K562 (cell line): Measurements from ENCODE around the gene TSPOAP1. TPM values are rescaled to one million over a fixed set of nuclear protein-coding genes. Genes with fewer than 3 reads are reported as not detected.

Experiments
- ATAC-seq: fragments of 200-7000 bp; cut with Tn5 transposase; 3 replicates; pipeline ENCODE4 v1.9.1; 2020; ENCODE audit warnings: moderate library complexity
- BruUV-seq: library from RNA; stranded (reverse); fragments of 400-500 nt; replicated peaks from 2 replicates; lab custom pipeline; 2021; lab: Mats Ljungman, UMichigan
- CTCF ChIA-PET: fragments of 300-600 bp; formaldehyde crosslinking; extraction: SDS; loops from one replicate; lab custom pipeline; 2021; ENCODE audit warnings: low intra/inter-chr PET ratio; lab: Yijun Ruan, JAX
- POLR2A ChIA-PET: fragments of 300-600, 350-650 bp; sonication (Branson Sonifier 250); formaldehyde crosslinking; extraction: SDS; loops from one replicate; lab custom pipeline; 2021; ENCODE audit warnings: antibody characterized with exemption, inconsistent platforms; lab: Yijun Ruan, JAX
- DNase-seq, 4 experiments: peaks; one replicate each; pipeline versions ENCODE4 v3.0.0 to v3.0.0-alpha.2; 2011 to 2018; ENCODE audit warnings: low spot score in 3 of 4, mixed read lengths in 3 of 4; ENCODE audit errors: extremely low read depth in 1 of 4
- FAIRE-seq: peaks from 2 replicates; lab custom pipeline; 2011; peaks lifted over from hg19 to GRCh38; lab: Jason Lieb, UNC
- H2AFZ ChIP-seq: 2 replicates; pipeline ENCODE4 v1.6.0; 2011; ENCODE audit warnings: low read depth, low read length, control low read depth, inconsistent platforms
- H3K27ac ChIP-seq: fragments of 200-600 bp; 3 replicates; pipeline ENCODE4 v1.8.0; 2011; ENCODE audit warnings: low read depth, mild to moderate bottlenecking, control low read depth, inconsistent platforms, low read length, moderate library complexity, mixed read lengths; ENCODE audit errors: extremely low read depth
- H3K27me3 ChIP-seq, 2 experiments: fragments of 300-600 bp in 1 of 2; 2 replicates in 1 of 2; 3 replicates in 1 of 2; pipeline versions ENCODE4 v1.6.0 to v1.8.0; 2011; ENCODE audit warnings: inconsistent platforms in 2 of 2, low read length in 2 of 2, mild to moderate bottlenecking in 1 of 2, mixed read lengths in 1 of 2, moderate library complexity in 1 of 2; ENCODE audit not compliant: control insufficient read depth in 2 of 2, insufficient read depth in 2 of 2
- H3K36me3 ChIP-seq: fragments of 300-600 bp; 3 replicates; pipeline ENCODE4 v1.8.0; 2011; ENCODE audit warnings: mild to moderate bottlenecking, low read length, inconsistent platforms; ENCODE audit not compliant: control insufficient read depth, insufficient read depth
- H3K4me1 ChIP-seq, 2 experiments: fragments of 200-600 bp in 1 of 2; replicated peaks in 1 of 2; 2 replicates in 1 of 2; 3 replicates in 1 of 2; pipeline versions ENCODE4 v1.5.1 to v1.8.0; 2011; ENCODE audit warnings: inconsistent platforms in 2 of 2, low read length in 2 of 2, mild to moderate bottlenecking in 1 of 2, mixed read lengths in 1 of 2, moderate library complexity in 1 of 2; ENCODE audit not compliant: control insufficient read depth in 2 of 2, insufficient read depth in 2 of 2
- H3K4me2 ChIP-seq: 2 replicates; pipeline ENCODE4 v1.6.1; 2011; ENCODE audit warnings: low read length, control low read depth, inconsistent platforms, mixed read lengths; ENCODE audit not compliant: insufficient read depth
- H3K4me3 ChIP-seq: fragments of 200-600 bp; sonication (generic), shearing (Covaris generic); 2 replicates; pipeline ENCODE4 v1.5.1; 2016; ENCODE audit warnings: control low read depth, inconsistent platforms
- H3K79me2 ChIP-seq: fragments of 200-600 bp; 3 replicates; pipeline ENCODE4 v1.8.0; 2011; ENCODE audit warnings: low read length, inconsistent platforms; ENCODE audit not compliant: control insufficient read depth, insufficient read depth
- H3K9ac ChIP-seq, 2 experiments: 2 replicates each; pipeline versions ENCODE4 v1.6.0 to v1.6.1; 2011; ENCODE audit warnings: low read depth in 2 of 2, low read length in 2 of 2, control low read depth in 1 of 2, inconsistent platforms in 1 of 2, mild to moderate bottlenecking in 1 of 2, mixed read lengths in 1 of 2; ENCODE audit not compliant: insufficient read depth in 1 of 2
- H3K9me1 ChIP-seq: one replicate; pipeline ENCODE4 v1.6.0; 2011; ENCODE audit warnings: inconsistent platforms, mild to moderate bottlenecking, low read length, moderate library complexity; ENCODE audit not compliant: control insufficient read depth, insufficient read depth
- H3K9me3 ChIP-seq: replicated peaks from 2 replicates; pipeline ENCODE4 v1.5.1; 2011; ENCODE audit warnings: low read depth, low read length, inconsistent platforms; ENCODE audit not compliant: control insufficient read depth, insufficient read depth
- H4K20me1 ChIP-seq: replicated peaks from 2 replicates; pipeline ENCODE4 v1.6.1; 2011; ENCODE audit warnings: low read length, inconsistent platforms, mixed read lengths; ENCODE audit not compliant: control insufficient read depth, insufficient read depth
- DPF2 ChIP-seq: fragments of 450-650 bp; IDR thresholded peaks from 2 replicates; pipeline ENCODE4 v1.6.1; 2016
- FOXA1 ChIP-seq: fragments of 450-650 bp; IDR thresholded peaks from 2 replicates; pipeline ENCODE4 v1.6.1; 2016; ENCODE audit warnings: mild to moderate bottlenecking, borderline replicate concordance
- HDAC1 ChIP-seq, 2 experiments: fragments of 450-650 bp; IDR thresholded peaks; 2 replicates each; pipeline ENCODE4 v1.6.1; 2016 to 2017; ENCODE audit warnings: inconsistent platforms in 1 of 2, mild to moderate bottlenecking in 1 of 2, moderate library complexity in 1 of 2
- LARP7 ChIP-seq: fragments of 450-650 bp; IDR thresholded peaks from 2 replicates; pipeline ENCODE4 v1.6.1; 2016
- SMAD3 ChIP-seq: fragments of 450-650 bp; formaldehyde crosslinking; conservative IDR thresholded peaks from 2 replicates; pipeline ENCODE4 v1.4.0; 2020; ENCODE audit warnings: mild to moderate bottlenecking
- STAT5A ChIP-seq: IDR thresholded peaks from 2 replicates; pipeline ENCODE4 v1.6.1; 2012; ENCODE audit warnings: low read length, inconsistent platforms, borderline replicate concordance
- WGBS: fragments of 100-300 bp; shearing (Covaris generic); methylation state at CpG from one replicate; pipeline ENCODE4 v1.1.6; 2016; ENCODE audit warnings: low coverage, mixed read lengths; ENCODE audit not compliant: insufficient coverage; ENCODE audit errors: missing lambda C conversion rate; 5-methylcytosine and 5-hydroxymethylcytosine counted together
- in situ Hi-C: fragments of 300-500 bp; cut with MboI; formaldehyde crosslinking; loops from 4 replicates; pipeline ENCODE4 v1.15.0; 2018; ENCODE audit warnings: inconsistent platforms, mixed read lengths
- intact Hi-C: fragments of 100-400 bp; cut with micrococcal nuclease; formaldehyde crosslinking; loops from 2 replicates; pipeline ENCODE4 v1.14.2; 2022
- polyA plus RNA-seq, 8 experiments: library from polyadenylated mRNA; depleted of rRNA in 4 of 8; stranded (reverse) in 5 of 8; unstranded in 3 of 8; fragments of >200 nt; fragmentation: Nextera tagmentation in 2 of 8; fragmentation: Illumina TruSeq in 1 of 8; extraction: Ambion mirVana in 2 of 8; extraction: Trizol in 1 of 8; gene quantifications; 2 replicates each; pipeline versions ENCODE4 v1.2.1 to v1.2.3, GENCODE V29; 2011 to 2014; ENCODE audit warnings: inconsistent platforms in 1 of 8, missing spikeins in 1 of 8
- total RNA-seq, 7 experiments: library from RNA; depleted of rRNA in 6 of 7; stranded (reverse); fragments of >200 nt in 6 of 7; fragmentation: Illumina TruSeq in 2 of 7; extraction: Trizol in 2 of 7; gene quantifications; 2 replicates each; pipeline versions ENCODE4 v1.2.1 to v1.2.3, GENCODE V29; 2011 to 2021; ENCODE audit warnings: low replicate concordance in 1 of 7
- TF ChIP-seq, protein P1 (sequence below): sonication (generic); formaldehyde crosslinking; IDR thresholded peaks from 2 replicates; pipeline ENCODE4 v1.8.1; 2023; ENCODE audit warnings: mild to moderate bottlenecking, missing genetic modification reagents
- TF ChIP-seq, protein P2 (sequence below): IDR thresholded peaks from 2 replicates; pipeline ENCODE4 v1.6.1; 2016; ENCODE audit warnings: missing genetic modification characterization, missing compliant biosample characterization

Gene TSPOAP1
- total and polyA plus RNA-seq, 9 of the 15 experiments (the other 6 are each of a cell fraction or from before 2014, with no cell fraction given) = 0.87 to 3.9 (median 1.8) TPM; not detected in 2

DNA sequence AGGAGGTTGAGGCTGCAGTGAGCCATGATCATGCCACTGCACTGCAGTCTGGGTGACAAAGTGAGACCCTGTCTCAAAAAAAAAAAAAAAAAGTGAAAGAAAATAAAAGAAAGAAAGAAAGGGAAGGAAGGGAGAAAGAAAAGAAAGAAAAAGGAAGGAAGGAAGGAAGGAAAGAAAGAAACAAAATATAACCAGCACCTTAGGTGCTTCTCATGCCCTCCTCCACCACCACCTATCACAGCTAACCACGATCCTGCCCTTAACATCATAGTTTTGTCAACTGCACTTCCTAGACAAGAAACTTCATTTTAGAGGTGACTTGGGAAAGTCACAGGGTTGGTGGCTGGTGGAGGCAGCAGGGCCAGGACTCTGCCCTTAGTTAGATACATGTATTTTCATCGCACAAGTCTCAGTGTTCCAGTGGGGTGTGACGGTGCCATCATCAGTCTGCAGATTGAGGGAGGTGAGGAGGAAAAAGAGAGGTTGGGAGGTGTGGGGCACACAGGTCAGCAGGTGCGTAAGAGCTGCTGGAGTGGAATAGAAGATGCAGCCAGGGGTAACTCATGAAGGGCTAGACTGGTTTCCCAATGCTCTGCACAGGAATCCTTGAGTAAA is 13.4 kb upstream of the TSPOAP1 start:
- Histone ChIP-seq H3K4me1 (peaks cover 26 to 31% of the 10 kb centered on the region in 2 experiments), H3K4me3 (no peak overlapping the region), H3K9me1 (no peaks in the 10 kb centered on the region), H2AFZ (no peak overlapping the region), H3K4me2 (peak overlapping the region; percentile 18; the same call in 1 of the 2 replicates), H3K79me2 (peaks cover 50% of the 10 kb centered on the region), H3K27me3 (no peaks in the 10 kb centered on the region), H3K9me3 (no peaks in the 10 kb centered on the region), H3K36me3 (peaks cover 49% of the 10 kb centered on the region; the same call in 2 of the 3 replicates), H4K20me1 (no peaks in the 10 kb centered on the region; the same call in 1 of the 2 replicates), H3K27ac (peak overlapping the region; percentile 21; the same call in 1 of the 3 replicates), H3K9ac (peak overlapping the region in 1 of 2 experiments; percentile 57; a peak in 1 of 4 replicates)
- POLR2A ChIA-PET = interaction anchor here (1.0 to 10.4 kb wide), 4 partner anchors 8 to 38 kb away, joined by 4 to 257 read pairs (median 6); partner anchors contain the start of gene SUPT4H1
- no peak for TF ChIP-seq STAT5A
- no peak for TF ChIP-seq DPF2
- no peak for TF ChIP-seq HDAC1 (IDR thresholded peaks at IDR 0.05)
- TF ChIP-seq, protein P1, sequence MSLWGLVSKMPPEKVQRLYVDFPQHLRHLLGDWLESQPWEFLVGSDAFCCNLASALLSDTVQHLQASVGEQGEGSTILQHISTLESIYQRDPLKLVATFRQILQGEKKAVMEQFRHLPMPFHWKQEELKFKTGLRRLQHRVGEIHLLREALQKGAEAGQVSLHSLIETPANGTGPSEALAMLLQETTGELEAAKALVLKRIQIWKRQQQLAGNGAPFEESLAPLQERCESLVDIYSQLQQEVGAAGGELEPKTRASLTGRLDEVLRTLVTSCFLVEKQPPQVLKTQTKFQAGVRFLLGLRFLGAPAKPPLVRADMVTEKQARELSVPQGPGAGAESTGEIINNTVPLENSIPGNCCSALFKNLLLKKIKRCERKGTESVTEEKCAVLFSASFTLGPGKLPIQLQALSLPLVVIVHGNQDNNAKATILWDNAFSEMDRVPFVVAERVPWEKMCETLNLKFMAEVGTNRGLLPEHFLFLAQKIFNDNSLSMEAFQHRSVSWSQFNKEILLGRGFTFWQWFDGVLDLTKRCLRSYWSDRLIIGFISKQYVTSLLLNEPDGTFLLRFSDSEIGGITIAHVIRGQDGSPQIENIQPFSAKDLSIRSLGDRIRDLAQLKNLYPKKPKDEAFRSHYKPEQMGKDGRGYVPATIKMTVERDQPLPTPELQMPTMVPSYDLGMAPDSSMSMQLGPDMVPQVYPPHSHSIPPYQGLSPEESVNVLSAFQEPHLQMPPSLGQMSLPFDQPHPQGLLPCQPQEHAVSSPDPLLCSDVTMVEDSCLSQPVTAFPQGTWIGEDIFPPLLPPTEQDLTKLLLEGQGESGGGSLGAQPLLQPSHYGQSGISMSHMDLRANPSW (CRISPR knock-in tag) = no peak
- no peak for TF ChIP-seq SMAD3 (CRISPR knock-in tag)
- TF ChIP-seq LARP7 = no peak
- TF ChIP-seq FOXA1 = no peak
- TF ChIP-seq, protein P2, sequence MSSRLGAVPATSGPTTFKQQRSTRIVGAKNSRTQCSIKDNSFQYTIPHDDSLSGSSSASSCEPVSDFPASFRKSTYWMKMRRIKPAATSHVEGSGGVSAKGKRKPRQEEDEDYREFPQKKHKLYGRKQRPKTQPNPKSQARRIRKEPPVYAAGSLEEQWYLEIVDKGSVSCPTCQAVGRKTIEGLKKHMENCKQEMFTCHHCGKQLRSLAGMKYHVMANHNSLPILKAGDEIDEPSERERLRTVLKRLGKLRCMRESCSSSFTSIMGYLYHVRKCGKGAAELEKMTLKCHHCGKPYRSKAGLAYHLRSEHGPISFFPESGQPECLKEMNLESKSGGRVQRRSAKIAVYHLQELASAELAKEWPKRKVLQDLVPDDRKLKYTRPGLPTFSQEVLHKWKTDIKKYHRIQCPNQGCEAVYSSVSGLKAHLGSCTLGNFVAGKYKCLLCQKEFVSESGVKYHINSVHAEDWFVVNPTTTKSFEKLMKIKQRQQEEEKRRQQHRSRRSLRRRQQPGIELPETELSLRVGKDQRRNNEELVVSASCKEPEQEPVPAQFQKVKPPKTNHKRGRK (tag) = peak; percentile 89
- no peak for FAIRE-seq
- ATAC-seq = no peak
- no peak for DNase-seq
- intact Hi-C loops (no loop called here), in situ Hi-C loops (no loop called here)
- 70% methylated on average over 4 of the region's 4 CpGs for WGBS
- CTCF ChIA-PET = no interaction called here
- BruUV-seq = no TSS peak
